Smooth muscle cell (in vitro differentiated cells): Measurements from ENCODE around the gene GCH1. TPM values are rescaled to one million over a fixed set of nuclear protein-coding genes. Genes with fewer than 3 reads are reported as not detected.

Experiments
- DNase-seq: peaks from one replicate; lab custom pipeline; 2025; ENCODE audit not compliant: unreplicated experiment; lab: John Stamatoyannopoulos, UW
- H2AFZ ChIP-seq: fragments of 200-600 bp; sonication (generic); 2 replicates; pipeline ENCODE4 v1.6.0; 2016; ENCODE audit warnings: antibody characterized with exemption, low read depth, mild to moderate bottlenecking
- H3F3A ChIP-seq: fragments of 200-600 bp; sonication (generic); 2 replicates; pipeline ENCODE4 v1.6.0; 2017; ENCODE audit warnings: antibody characterized with exemption, low read depth
- H3K27ac ChIP-seq: fragments of 200-600 bp; sonication (generic); 2 replicates; pipeline ENCODE4 v1.5.1; 2016; ENCODE audit warnings: low read depth, mild to moderate bottlenecking
- H3K27me3 ChIP-seq: fragments of 200-600 bp; sonication (generic); 2 replicates; pipeline ENCODE4 v1.6.1; 2016; ENCODE audit warnings: low read depth, mild to moderate bottlenecking
- H3K36me3 ChIP-seq: fragments of 200-600 bp; sonication (generic); 2 replicates; pipeline ENCODE4 v1.5.1; 2016; ENCODE audit warnings: low read depth
- H3K4me1 ChIP-seq: fragments of 200-600 bp; sonication (generic); 2 replicates; pipeline ENCODE4 v1.5.1; 2016; ENCODE audit warnings: low read depth
- H3K4me2 ChIP-seq: fragments of 200-600 bp; sonication (generic); 2 replicates; pipeline ENCODE4 v1.6.0; 2016; ENCODE audit warnings: mild to moderate bottlenecking
- H3K4me3 ChIP-seq: fragments of 200-600 bp; sonication (generic); 2 replicates; pipeline ENCODE4 v1.5.1; 2016; ENCODE audit warnings: mild to moderate bottlenecking
- H3K79me2 ChIP-seq: fragments of 200-600 bp; sonication (generic); 2 replicates; pipeline ENCODE4 v1.6.0; 2016; ENCODE audit warnings: low read depth, mild to moderate bottlenecking
- H3K9ac ChIP-seq: fragments of 200-600 bp; sonication (generic); 2 replicates; pipeline ENCODE4 v1.6.0; 2016; ENCODE audit warnings: low read depth
- H3K9me3 ChIP-seq: fragments of 200-600 bp; sonication (generic); replicated peaks from 2 replicates; pipeline ENCODE4 v1.5.1; 2016; ENCODE audit warnings: low read depth
- H4K20me1 ChIP-seq: fragments of 200-600 bp; sonication (generic); 2 replicates; pipeline ENCODE4 v1.6.0; 2016; ENCODE audit warnings: low read depth
- CTCF ChIP-seq: fragments of 200-600 bp; sonication (generic); IDR thresholded peaks from 2 replicates; pipeline ENCODE4 v1.5.1; 2017; ENCODE audit warnings: borderline replicate concordance, mild to moderate bottlenecking, antibody characterized with exemption; ENCODE audit not compliant: insufficient read depth, poor library complexity, severe bottlenecking
- WGBS: methylation state at CpG from one replicate; pipeline ENCODE4 v1.1.7; 2016; ENCODE audit warnings: low lambda C conversion rate; 5-methylcytosine and 5-hydroxymethylcytosine counted together
- microRNA-seq: library from miRNA; unstranded; fragments of <30 nt; microRNA quantifications from one replicate; pipeline ENCODE4, GENCODE V29; 2016; ENCODE audit warnings: borderline number of aligned reads
- polyA plus RNA-seq: library from polyadenylated mRNA; unstranded; fragments of >200 nt; fragmentation: Nextera tagmentation; extraction: Ambion mirVana; gene quantifications from 2 replicates; pipeline ENCODE4 v1.2.1, GENCODE V29; 2016
- small RNA-seq: library from RNA; depleted of rRNA; stranded (forward); fragments of <200 nt; gene quantifications from one replicate; pipeline ENCODE3, GENCODE V24; 2014
- total RNA-seq: library from RNA; depleted of rRNA; stranded (reverse); fragments of >200 nt; gene quantifications from 2 replicates; pipeline ENCODE4 v1.2.3, GENCODE V29; 2014

The GCH1 gene
- total and polyA plus RNA-seq, 2 experiments from 2014 or later, result 0.70 to 2.1 TPM

- Histone ChIP-seq H3F3A (no peaks in the 10 kb centered on the region), H3K4me2 (no peak overlapping the region), H3K9ac (no peak overlapping the region), H3K4me1 (no peaks in the 10 kb centered on the region), H3K79me2 (no peaks in the 10 kb centered on the region), H3K27ac (no peak overlapping the region), H3K9me3 (no peaks in the 10 kb centered on the region), H3K36me3 (peaks cover 4% of the 10 kb centered on the region), H3K4me3 (no peak overlapping the region), H3K27me3 (no peaks in the 10 kb centered on the region), H4K20me1 (no peaks in the 10 kb centered on the region), H2AFZ (no peak overlapping the region)
- 95% methylated on average over 1 of the region's 1 CpG for WGBS
- TF ChIP-seq CTCF, result no peak
- no peak for DNase-seq
Observed at GRCh38 chr14:54794159-54794558, 108.5 kb downstream of the GCH1 start.

- 93% methylated on average over 6 of the region's 6 CpGs for WGBS
- Histone ChIP-seq H4K20me1 (no peaks in the 10 kb centered on the region), H3K79me2 (no peaks in the 10 kb centered on the region), H3K27me3 (no peaks in the 10 kb centered on the region), H3K36me3 (peaks cover 5% of the 10 kb centered on the region), H3K4me1 (no peaks in the 10 kb centered on the region), H3K27ac (no peak overlapping the region), H2AFZ (no peak overlapping the region), H3K4me3 (no peak overlapping the region), H3K9me3 (no peaks in the 10 kb centered on the region), H3K9ac (no peak overlapping the region), H3F3A (no peaks in the 10 kb centered on the region), H3K4me2 (no peak overlapping the region)
- no peak for DNase-seq
- no peak for TF ChIP-seq CTCF
Observed at GRCh38 chr14:54792288-54792687, 110.3 kb downstream of the GCH1 start.

Small RNAs within 50 kb of the gene (microRNA-seq; reads per million reads assigned to microRNA genes)
- gene MIR4308, result not detected

Small RNAs within 50 kb of the gene (small RNA-seq; reads per million reads assigned to genes)
- gene MIR4308 (not detected), gene RNU6ATAC9P (not detected)

Other genes starting within 250 kb of the GCH1 start
- 9.4 and 14.6 TPM in 2 replicates for gene WDHD1, start 124.3 kb upstream of the GCH1 start, total RNA-seq
- 5.3 and 5.7 TPM in 2 replicates for gene WDHD1, start 124.3 kb upstream of the GCH1 start, polyA plus RNA-seq
- 19.6 and 22.2 TPM in 2 replicates for gene SOCS4, start 124.4 kb upstream of the GCH1 start, total RNA-seq
- gene SOCS4, start 124.4 kb upstream of the GCH1 start, polyA plus RNA-seq, result 3.8 and 4.8 TPM in 2 replicates
- 109 and 176 TPM in 2 replicates for gene MAPK1IP1L, start 148.8 kb upstream of the GCH1 start, total RNA-seq
- 89.0 and 89.7 TPM in 2 replicates for gene MAPK1IP1L, start 148.8 kb upstream of the GCH1 start, polyA plus RNA-seq
- gene LGALS3, start 226.4 kb upstream of the GCH1 start, total RNA-seq, result 166 and 170 TPM in 2 replicates
- 201 and 234 TPM in 2 replicates for gene LGALS3, start 226.4 kb upstream of the GCH1 start, polyA plus RNA-seq